Uterus (tissue), 2 donors: Measurements from ENCODE around the gene PIGBOS1.

Source experiments
- CTCF ChIP-seq, 4 experiments: fragments of 200-600 bp in 2 of 4; fragments of 450-650 bp in 2 of 4; sonication (generic) in 2 of 4; IDR thresholded peaks; one replicate each; pipeline ENCODE4 v1.5.1; 2016 to 2019; ENCODE audit warnings: antibody characterized with exemption in 4 of 4, mild to moderate bottlenecking in 2 of 4, moderate library complexity in 1 of 4
- POLR2A ChIP-seq, 2 donors: fragments of 450-650 bp; IDR thresholded peaks; one replicate each; pipeline ENCODE4 v1.6.1; 2016; ENCODE audit warnings: antibody characterized with exemption in 2 of 2, mild to moderate bottlenecking in 1 of 2, moderate library complexity in 1 of 2

DNA sequence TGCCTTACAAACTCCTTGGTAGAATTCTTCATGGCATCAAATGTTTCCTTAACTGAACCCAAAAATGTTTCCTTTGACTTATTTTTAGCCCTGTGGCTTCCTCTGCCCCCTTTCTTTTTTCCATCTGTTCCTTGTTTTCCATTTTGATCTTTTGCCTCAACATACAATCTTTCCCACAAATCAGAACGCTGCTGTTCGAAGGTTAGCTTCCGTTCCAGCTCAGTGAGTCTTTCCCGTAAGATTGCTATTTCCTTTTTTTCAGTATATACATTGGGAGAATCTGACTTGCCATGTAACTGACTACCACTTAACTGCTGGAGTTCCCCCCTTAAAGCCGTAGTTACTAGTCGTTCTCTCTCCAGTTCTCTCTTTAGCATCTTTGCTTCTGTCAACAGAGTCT lies 41.3 kb upstream of the PIGBOS1 start:
- TF ChIP-seq CTCF (IDR thresholded peaks at IDR 0.05) (no peak), POLR2A (IDR thresholded peaks at IDR 0.05) (no peak)
